NCI-H2107 treated with DMSO at 0.1 percent for 48 hours (cell line): ENCODE measurements around the gene OXCT1.
"Not testable (repeated sequence)": the region's sequence is repeated elsewhere in the genome, so short reads cannot be mapped to it uniquely, and the experiment has no call there.

Source experiments
- DNase-seq: peaks from one replicate; lab custom pipeline; 2025; ENCODE audit not compliant: unreplicated experiment; lab: John Stamatoyannopoulos, UW

Gene OXCT1

DNA sequence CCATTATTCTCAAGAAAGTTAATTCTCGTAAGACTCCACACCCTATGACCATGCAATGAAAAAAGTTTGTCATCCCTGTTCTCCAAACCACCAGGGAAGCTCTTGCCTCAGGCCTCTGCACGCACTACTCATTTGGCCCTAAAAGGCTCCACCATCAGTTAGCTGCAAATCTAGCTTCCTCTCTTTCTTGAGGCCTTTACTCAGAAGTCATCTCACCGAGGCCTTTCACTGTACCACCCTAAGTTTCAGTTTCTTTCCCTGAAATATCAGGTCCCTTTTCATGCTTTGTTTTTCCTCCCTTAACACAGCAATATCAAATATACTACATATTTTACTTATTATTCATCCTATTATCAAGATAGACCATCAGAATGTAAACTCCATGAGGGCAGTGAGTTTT lies 39.1 kb downstream of the OXCT1 start:
- no peak for DNase-seq

DNA sequence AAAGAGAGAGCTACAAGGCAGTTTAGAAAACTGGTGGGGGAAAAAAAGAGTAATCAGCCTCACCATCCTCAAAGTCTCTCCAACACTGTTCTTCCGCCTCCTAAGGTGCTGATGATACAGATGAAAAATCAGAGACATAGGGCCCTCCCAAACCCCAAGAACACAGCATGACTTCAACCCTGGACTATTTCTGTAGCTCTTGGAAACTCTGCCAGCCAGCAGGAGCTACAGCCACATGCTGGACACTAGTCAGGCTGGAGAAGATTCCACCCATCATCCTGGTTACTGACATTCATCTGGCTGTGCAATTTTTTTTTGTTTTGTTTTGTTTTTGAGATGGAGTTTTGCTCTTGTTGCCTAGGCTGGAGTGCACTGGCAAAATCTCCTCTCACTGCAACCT lies 42.4 kb downstream of the OXCT1 start:
- no peak for DNase-seq

DNA sequence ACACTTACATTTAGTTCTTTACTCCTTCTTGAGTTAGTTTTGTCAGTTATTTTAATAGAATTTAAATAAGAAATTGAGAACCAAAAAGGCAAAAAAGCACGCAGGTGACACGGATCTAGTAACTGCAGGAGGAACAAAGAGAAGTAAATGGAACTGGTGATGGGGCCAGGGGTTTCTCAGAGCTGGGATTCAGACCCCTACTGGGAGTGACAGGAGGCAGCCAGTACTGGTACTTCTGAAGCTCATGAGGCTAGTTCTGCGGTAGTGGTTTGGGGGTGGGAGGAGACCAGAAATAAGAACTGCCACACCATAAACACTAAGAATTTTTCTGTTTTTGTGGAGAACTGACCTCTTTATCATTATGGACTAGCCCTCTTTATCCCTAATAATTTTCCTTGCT lies 48.2 kb downstream of the OXCT1 start:
- DNase-seq: no peak

DNA sequence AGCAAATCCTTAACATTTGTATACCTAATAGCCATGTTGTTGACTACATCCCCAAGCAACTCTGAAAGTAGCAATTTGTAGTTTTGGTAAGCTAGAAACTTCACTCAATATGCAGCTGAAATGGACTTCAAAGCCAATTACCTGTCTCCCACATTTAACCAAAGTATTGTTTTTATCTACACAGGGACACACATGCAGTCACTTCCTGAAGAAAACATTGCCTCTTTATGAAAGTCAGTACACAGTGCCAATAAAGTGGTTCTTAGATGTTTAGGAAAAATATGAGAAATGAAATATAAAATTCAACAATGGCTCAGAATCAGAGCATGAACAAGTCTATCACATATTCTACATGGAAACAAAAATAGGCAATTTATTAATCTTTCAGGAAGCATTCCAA lies 49.2 kb downstream of the OXCT1 start:
- no peak for DNase-seq

DNA sequence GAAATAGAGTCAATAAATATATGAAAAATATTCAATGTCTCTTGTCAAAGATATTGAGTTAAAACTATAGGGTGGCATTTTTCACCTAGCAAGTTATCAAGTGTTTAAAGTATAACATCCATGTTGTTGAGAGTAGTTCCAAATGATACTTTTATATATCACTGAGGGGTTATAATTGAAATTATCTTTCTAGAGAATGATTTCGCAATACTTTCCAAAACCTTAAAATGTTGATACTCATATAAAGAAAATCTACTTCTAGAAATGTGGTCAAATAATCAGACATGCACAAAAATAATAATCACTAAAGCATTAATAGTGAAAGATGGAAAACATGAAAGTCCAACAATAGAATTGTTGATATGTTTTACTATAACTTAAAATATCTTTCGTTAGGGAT lies 50.1 kb downstream of the OXCT1 start:
- DNase-seq: no peak

DNA sequence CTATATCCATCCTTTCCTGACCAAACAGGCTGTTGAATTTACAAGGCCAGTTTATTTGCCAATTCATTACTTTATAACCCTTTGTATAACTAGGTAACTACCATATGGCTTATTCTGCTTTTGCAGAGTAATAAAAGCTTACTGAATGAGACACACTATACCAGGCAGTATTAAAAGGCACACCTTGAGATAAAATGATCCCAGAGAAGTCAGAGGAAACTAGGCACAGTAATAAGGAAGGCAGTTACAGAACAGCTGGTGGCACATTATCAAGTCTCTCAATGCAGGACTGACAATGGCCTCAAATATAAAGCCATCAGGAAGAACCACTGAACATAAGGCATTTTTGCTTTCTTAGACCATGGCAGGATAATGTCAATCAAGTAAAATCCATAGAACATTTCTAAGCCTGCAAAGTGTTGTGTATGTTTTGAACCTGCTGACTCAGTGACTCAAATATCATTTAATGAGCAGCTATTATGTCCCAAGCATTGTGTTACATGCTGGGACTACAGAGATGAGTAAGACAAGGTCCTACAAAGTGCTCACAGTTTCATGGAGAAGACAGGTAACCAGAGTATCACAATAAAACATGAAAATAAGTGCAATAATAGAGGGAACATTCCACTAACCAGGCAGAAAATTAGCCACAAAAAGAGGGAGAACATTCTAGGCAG lies 52.5 kb downstream of the OXCT1 start:
- no peak for DNase-seq

DNA sequence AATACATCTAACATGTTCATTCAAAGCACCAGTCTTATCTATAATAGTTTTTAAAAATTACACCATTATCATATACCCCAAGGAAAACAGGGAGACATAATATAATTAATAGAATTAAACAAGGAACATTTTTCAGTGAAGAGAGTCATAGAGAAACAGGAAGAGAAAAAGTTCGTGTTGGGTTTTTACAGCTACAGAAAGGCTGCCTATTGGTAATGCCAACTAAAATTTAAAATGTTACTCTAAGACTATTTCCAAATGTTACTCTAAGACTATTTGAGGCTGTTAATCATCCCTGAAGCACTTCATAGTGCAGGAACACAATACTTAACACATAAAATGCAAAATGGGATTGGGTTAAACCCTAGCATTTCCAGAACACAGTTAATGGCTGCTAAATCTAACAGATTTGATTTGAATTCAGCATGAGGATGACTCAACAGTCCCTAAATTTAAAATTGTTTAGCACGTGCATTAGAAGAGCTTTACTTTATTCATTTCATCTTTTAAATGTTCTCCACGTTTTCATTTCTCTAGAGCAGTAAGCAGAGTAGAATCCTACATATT lies 54.5 kb downstream of the OXCT1 start:
- no peak for DNase-seq

DNA sequence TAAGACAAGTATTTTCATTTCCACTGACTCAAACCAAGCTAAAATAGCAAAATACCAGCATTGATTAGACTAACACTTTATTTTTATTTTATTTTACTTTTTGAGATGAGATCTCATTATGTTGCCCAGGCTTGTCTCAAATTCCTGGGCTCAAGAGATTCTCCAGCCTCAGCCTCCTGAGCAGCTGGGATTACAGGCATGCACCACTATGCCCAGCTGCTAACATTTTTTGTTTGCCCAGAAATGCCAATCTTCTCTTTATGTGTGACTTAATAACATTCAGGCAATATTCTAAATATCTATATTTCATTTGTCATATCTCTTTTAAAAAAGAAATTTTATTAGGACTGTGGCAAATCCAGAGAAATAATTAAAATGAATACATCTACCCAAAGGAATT lies 55.0 kb downstream of the OXCT1 start:
- DNase-seq: no peak

DNA sequence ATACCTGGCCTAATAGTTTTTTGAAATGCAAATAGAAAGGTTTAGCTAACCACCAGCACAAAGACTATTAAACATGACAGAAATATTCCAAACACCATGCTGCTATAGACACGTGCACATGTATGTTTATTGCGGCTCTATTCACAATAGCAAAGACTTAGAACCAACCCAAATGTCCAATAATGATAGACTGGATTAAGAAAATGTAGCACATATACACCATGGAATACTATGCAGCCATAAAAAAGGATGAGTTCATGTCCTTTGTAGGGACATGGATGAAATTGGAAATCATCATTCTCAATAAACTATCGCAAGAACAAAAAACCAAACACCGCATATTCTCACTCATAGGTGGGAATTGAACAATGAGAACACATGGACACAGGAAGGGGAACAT lies 55.9 kb downstream of the OXCT1 start:
- not testable (repeated sequence) for DNase-seq

DNA sequence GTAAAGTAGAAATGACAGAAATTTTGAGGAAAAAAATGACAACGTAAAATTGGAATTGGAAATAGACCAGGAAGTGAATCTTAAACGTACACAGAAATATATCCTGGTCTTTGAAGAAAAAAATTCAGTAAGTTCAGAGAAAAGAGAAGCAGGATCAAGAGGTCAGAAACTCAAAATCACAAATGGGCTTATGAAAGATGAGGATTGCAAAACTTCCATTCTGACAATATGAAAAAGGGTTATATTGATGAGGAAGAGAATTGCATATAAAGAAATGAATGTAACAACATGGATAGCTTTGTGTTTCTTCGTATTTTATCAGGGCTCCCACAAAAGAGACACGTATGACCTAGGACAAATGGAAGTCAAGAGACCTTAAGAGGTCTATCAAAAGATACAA lies 58.1 kb downstream of the OXCT1 start:
- no peak for DNase-seq

DNA sequence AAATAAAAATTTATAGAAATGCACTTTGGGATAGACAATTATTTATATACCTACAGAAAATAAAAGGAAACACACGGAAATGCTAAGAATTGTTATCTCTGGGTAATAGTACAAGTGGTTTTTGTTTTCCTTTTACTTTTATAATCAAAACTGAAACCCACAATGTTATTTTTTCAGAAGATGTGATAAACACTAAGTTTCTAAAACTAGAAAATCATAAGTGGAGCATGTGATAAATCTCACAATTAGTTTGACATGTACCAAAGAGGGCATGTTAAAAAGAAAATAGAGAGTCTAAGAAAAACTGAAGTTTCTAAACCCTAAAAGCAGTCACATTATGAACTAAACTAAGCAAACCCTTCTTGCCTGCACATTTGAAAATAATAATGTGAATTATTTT lies 61.1 kb downstream of the OXCT1 start:
- DNase-seq: no peak

DNA sequence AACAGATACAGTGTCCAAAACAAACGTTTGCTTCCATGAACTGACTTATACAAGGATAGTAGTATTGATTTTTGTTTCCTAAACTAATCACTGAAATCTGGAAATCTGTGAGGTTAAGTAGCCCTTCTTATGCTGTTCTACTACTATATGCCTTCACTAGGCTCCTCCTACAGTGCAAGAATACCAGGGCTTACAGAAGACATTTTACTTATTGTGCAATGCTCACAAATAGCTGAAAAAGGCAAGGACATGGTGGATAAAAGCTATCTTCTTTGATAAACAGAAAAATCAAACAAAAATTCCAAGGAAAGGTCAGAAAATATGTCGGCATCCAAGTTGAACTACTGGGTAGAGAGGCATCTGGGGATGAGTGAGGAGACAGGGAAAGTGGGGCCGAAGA lies 61.9 kb downstream of the OXCT1 start:
- no peak for DNase-seq

DNA sequence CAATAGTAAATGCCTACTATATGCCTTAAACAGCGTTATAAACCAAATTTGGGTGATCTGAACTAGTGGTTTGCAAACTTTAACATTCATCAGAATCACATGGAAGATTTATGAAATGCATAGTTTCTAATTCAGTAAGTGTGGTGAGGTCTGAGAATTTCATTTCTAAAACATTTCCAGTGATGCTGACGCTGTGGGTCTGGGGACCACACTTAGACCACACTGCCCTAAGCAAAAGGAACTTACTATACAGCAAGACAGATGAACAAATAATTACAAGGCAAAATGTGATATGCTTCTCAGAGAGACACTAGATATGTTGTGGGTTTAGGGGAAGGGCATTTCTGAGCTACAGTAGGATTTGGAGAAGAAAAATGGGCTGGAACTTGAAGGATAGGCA lies 72.6 kb downstream of the OXCT1 start:
- DNase-seq: no peak

DNA sequence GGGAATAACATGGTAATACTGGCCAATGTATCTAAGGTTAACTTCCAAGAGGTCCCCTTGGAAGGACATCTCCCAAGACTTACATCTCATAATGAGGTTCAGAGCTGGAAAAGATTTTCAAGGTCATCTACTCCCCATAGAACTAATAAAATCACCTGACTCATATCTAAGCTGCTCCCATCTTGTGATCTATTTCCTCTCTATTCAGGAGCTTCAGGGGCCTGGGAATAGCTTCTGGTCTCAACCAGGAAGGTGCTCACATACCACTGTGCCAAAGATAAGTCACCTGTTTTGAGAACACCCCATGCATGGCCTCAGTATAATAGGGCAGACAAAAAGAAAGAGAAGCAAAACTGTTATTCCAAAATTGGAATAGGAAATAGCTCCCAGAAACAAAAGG lies 74.2 kb downstream of the OXCT1 start:
- DNase-seq: no peak

DNA sequence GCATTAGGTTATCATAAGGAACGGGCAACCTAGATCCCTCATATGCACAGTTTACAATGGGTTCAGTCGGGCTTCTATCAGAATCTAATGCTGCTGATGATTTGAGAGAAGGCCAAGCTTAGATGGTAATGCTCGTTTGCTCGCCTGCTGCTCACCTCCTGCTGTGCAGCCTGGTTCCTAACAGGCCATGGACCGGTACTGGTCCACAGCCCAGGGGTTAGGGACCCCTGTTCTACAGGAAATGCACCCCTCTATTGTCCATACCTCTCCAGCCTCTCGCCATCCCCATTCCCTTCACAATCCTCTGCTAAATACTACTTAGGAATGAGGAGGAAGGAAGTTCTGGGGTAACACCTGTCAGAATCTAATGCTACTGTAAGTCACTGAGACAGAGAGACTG lies 75.1 kb downstream of the OXCT1 start:
- DNase-seq: no peak

DNA sequence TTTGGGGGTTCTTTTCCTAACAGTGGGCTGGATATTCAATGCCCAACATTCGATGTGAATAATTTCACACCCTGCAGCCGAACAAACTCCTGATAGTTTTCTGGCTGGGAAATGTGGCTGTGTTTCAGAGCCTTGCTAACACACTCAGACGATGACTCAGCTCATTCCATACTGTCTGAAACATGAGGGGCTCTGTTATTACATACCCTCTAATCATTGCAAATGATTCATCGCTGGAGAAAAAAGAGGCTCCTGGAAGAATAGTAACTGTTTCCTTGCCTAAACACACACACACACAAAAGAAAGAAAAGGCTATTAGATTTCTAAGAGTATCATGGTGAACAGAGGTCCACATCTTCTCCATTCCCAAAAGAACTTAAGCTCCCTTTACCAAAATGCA lies 75.8 kb downstream of the OXCT1 start:
- DNase-seq: no peak

DNA sequence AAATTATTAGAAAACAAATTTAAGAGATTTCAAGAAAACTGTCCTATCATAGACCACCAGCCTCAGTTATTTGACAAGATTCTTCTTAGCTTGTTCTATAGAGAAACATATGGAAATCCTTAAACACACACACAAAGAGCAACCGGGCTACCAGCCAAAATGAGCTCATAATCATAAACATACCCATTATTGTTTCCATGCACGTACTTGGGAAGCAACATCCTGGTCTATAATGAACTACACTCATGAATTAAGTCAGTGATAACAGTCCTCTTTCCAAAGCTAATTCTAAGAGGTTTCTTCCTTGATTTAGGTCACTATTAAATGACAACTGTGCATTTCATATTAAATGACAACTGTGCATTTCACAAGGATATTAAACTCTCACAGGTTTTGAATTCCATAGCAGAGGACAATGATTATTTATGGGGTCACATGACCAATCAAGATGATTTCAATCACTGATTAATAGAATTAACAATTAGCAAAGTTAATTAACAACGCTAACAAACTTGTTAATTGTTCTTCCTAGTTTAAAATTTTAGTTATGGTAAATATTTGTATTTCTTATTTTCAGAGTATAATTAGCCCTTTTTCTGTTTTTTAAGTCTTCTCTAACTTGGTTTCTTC lies 77.0 kb downstream of the OXCT1 start:
- DNase-seq: no peak

DNA sequence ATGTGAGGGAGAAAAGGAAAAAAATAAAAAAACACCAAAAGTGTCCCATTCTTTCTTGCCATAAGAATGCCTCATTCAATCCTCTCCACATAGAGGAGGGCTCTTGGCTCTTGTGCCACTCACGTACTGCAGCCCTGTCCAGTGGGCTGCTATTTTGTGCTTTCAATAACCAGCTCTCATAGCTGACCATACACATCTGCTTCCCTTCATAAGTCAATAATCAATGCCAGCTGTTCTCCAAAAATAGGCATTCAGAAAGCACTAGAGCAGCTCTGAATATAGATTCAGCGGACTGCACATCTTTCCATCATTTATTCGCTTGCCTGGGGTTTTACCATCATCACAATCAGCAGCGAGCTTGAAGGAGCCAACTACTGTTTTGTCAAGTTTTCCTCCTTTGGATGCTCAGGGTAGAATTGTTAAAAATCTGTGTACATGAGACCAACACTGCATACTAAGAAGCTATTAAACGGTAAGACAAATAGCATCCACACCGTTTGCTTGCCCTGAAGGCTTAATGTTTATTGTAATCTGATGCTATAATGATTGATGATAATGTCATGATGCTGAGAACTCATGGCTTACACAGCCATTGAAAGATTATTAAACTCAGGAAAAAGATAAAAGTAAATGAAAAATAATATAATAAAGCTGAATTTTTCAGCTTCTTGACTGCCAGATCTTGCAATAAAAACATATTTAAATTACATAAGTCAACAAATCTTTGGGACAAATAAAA lies 80.0 kb downstream of the OXCT1 start:
- no peak for DNase-seq

DNA sequence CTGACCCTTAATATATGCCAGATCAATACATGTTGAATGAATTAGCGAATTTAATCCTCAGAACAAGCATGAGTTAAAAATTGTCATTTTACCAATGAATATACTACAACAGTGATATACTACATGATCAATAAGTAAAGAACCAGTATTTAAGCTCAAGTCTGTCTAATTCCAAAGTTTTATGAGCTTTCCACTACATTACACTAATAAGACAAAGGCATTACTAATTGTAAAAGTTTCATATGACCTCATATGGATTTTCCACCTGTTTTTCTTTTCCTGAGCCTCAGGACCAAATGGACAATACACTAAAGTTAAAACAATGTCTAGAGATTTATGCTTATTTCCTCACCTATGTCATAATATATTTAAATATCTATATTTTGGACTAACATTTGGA lies 80.8 kb downstream of the OXCT1 start:
- no peak for DNase-seq

DNA sequence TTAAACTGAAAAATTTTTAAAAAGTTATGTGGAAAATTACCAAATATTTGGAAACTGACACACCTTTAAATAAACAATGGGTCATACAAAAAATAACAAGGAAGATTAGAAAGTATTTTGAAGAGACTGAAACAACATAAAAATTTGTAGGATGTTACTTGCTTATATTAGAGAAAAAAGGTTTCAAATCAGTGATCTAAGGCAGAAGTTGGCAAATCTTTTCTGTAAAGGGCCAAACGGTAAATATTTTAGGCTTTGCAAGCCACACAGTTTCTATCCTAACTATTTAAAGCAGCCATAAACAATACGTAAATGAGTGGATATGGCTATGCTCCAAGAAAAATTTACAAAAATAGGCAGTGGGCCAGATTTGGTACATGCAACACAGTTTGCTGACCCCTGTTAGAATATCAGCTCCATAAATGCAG lies 81.3 kb downstream of the OXCT1 start:
- DNase-seq: no peak

DNA sequence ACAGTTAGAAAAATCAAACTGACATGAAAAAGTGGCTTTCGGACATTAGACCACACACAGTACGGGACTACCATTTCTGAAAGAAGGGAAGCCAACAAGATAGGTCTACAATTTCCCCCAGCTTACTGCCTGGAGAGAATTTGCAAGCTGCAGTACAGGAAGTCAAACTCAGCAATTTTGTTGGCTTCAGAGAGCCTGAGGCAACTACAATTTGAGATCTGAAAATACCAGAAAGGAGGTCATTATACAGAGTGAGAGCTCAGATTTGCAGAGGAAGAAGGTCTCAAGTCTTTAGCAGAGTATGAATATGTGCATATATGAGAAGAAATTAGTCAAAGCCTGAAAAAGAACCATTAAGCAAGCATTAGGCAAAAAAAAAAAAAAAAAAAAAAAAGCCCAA lies 83.0 kb downstream of the OXCT1 start:
- no peak for DNase-seq

DNA sequence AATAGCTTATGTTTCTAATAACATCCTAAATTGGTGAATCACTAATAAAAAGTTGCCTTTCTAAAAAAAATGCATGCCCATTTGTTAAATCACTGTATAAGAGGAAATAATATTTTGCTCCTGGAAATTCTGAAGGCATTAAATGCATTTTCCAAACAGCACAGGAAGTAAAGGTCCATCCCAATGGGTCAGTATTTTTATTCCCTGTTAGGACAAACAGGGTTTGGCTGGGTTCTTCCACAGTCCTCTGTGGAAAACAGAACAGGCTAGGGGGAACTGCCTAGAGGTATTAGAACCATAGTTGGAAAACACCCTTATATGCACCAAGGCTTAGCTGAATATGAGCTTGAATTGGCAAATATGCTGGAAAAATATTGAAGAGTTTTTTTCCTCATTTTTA lies 85.2 kb downstream of the OXCT1 start:
- no peak for DNase-seq
